NCI-H2029 (cell line): Measurements from ENCODE around the gene KMT2B.
"Not testable (repeated sequence)": the region's sequence is repeated elsewhere in the genome, so short reads cannot be mapped to it uniquely, and the experiment has no call there.

Source experiments
- DNase-seq: peaks from one replicate; lab custom pipeline; 2025; lab: John Stamatoyannopoulos, UW

Gene KMT2B

DNA sequence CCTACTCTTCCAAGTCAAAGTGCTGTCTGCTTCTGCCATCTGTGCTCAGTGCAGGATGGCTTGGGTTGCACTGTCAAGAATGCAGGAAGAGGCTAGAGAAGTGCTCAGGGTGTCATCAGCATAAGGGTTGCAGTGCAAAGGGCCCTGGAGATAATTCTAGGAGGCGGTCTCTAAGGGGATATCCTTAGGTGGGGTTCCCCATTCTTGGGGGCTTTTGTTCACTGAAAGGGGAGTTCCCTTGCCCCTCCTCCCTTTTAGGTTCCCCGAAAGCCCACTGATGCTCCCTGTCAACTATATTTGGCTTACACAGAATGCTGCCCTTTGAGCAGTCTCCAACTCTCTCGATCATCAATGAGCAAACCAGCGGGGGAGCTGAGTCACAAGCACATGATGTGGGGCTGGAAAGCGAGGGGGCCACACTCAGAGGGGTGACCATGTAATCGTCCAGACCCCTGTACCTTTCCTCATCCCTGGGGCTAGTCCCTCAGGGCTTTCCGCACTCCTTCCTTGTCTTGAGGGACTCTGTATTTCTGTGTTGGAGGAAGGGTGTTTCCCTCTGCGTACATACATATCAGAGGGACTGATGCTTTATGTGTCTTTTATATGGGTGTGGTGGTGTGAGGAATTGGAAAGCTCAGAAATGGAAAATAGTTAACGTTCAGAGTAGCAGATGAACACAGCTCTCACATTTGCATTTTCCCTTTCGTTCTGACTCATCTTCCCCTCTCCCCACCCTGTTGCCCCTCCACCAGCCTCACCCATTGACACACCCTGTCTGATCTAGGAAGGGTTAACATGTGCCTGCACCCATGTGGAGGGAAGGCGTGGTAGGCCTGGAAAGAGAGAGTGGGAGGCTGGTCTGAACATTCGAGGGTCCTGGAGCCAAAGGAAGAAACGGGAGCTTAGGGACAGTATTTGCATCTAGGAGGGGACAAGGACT is 6.7 kb upstream of the KMT2B start:
- no peak for DNase-seq

DNA sequence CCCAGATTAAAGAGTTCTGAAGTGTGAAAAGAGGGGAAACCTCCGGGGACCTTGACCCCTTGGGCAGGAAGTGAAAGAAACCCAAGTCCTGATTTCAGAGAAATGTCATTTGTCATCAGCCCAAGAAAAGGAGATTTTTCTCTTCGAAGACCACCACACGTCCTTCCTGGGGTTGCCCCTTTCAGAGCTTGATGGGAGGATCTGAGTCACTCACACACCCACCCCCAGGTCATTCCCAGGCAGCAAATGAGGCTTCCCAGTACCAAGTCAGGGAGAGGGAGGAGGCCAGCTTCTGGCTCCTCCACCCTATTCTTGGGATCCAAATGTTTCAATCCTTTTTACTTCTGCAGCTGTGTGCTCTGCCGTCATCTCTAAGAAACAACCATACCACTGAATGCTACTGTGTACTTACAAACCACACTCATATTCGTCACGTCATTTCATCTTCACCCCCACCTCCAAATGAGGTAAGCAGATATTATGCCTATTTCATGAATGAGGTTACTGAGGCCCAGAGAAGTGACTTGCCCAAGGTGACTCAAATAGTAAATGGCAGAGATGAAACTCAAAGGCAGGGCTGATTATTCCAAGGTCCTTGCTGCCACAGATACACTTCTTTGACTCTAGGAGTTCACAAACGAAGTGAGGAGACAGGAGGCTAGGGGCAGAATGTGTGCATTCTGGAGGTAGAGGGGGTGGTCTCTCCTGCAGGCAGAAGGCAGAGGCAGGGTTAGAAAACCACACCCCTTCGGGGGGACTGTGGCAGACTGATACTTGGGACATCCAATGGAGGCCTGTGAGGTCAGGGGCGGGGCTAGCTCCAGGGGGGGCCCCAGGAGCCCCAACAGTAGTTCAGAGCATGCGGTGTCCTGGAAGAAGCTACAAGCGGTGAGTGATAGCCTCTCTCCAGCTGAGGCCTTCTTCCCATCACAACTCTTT is 5.0 kb upstream of the KMT2B start:
- no peak for DNase-seq

DNA sequence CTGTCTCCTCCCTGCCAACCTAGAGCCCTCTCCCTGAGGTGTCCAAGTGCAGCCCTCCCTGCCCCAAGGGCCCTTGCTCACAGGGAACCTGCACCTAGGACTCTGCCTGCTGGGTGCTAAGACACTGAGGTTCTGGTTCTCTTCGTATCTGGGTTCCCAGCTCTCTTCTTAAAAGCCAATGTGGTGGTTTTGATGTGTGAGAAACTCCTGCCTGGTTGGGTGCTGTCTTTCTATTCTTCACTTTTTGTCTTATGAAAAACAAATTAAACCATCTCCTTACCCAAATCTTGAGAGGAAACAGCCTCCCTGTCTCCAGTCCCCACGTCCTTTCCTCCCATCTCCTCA is 4.3 kb upstream of the KMT2B start:
- no peak for DNase-seq

DNA sequence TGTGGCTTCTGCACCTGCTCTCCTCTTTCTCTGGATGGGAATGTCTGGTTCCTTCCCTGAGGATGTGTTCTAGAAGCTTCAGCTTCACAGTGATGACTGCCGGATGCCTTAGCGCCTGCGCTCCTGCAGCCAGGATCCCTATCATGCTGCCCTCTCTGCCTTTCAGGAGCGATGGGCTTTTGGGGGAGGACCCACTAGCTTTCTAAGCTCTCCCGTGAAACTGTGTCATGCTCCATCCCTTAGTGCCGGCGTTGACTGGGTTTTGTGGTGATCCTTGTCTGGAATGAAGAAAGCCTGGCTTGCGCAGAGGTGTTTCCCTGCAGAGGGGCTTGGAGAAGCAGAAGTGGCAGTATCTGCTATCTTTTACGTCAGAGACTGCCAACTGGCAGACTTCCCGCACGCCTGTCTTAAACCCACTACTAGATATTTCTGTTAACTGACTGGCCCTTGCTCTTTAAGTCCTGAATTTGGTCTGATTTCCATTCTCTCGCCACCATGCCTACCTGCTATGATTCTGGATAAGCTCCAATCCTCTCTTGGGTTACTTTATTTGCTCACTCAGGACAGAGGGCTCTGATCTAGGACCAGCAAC is 3.8 kb upstream of the KMT2B start:
- no peak for DNase-seq

DNA sequence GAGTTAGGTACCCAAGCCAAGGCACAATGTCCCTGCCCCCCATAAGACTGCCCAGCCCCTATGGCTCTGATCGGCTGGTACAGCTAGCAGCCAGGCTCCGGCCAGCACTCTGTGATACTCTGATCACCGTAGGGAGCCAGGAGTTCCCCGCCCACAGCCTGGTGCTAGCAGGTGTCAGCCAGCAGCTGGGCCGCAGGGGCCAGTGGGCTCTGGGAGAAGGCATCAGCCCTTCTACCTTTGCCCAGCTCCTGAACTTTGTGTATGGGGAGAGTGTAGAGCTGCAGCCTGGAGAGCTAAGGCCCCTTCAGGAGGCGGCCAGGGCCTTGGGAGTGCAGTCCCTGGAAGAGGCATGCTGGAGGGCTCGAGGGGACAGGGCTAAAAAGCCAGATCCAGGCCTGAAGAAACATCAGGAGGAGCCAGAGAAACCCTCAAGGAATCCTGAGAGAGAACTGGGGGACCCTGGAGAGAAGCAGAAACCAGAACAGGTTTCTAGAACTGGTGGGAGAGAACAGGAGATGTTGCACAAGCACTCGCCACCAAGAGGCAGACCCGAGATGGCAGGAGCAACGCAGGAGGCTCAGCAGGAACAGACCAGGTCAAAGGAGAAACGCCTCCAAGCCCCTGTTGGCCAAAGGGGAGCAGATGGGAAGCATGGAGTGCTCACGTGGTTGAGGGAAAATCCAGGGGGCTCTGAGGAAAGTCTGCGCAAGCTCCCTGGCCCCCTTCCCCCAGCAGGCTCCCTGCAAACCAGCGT is 3.0 kb upstream of the KMT2B start:
- DNase-seq = no peak

DNA sequence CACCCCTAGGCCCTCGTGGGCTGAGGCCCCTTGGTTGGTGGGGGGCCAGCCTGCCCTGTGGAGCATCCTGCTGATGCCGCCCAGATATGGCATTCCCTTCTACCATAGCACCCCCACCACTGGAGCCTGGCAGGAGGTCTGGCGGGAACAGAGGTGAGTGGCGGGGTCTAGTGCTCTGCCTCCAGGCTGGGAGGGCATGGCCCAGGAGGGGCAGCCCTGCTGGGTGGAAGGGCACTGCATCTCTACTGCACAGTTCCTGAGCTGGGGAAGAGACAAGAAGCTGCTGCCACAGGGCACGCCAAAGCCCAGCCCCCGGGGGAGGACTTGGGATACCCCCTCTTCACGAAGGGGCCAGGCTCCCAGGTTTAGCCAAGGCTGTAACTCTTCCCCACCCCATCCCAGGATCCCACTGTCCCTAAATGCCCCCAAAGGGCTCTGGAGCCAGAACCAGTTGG is 2.4 kb upstream of the KMT2B start:
- DNase-seq = no peak

DNA sequence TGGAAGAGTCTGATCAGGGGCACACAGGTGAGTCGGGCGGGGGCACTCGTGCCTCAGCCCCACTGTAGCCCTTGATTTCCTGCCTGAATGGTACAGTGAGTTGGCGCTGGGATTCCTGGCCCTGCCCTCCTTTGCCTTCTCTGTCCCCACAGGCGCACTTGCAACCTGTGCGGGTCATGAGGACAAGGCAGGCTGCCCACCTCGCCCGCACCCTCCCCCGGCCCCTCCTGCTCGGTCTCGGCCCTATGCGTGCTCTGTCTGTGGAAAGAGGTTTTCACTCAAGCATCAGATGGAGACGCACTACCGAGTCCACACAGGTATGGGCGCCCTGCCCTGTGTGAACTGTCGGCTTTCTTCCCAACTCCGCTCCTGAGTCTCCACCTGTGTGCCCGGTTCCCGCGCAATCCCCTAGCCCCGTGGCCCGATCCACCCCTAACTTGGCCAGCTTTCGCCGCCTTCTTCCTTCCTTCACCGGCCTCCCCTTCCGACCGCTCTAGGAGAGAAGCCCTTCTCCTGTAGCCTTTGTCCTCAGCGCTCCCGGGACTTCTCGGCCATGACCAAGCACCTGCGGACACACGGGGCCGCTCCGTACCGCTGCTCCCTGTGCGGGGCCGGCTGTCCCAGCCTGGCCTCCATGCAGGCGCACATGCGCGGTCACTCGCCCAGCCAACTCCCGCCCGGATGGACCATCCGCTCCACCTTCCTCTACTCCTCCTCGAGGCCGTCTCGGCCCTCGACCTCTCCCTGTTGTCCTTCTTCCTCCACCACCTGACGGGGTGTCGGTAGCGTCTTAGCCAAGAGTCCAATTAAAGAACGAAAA is 1.6 kb upstream of the KMT2B start:
- DNase-seq = no peak

DNA sequence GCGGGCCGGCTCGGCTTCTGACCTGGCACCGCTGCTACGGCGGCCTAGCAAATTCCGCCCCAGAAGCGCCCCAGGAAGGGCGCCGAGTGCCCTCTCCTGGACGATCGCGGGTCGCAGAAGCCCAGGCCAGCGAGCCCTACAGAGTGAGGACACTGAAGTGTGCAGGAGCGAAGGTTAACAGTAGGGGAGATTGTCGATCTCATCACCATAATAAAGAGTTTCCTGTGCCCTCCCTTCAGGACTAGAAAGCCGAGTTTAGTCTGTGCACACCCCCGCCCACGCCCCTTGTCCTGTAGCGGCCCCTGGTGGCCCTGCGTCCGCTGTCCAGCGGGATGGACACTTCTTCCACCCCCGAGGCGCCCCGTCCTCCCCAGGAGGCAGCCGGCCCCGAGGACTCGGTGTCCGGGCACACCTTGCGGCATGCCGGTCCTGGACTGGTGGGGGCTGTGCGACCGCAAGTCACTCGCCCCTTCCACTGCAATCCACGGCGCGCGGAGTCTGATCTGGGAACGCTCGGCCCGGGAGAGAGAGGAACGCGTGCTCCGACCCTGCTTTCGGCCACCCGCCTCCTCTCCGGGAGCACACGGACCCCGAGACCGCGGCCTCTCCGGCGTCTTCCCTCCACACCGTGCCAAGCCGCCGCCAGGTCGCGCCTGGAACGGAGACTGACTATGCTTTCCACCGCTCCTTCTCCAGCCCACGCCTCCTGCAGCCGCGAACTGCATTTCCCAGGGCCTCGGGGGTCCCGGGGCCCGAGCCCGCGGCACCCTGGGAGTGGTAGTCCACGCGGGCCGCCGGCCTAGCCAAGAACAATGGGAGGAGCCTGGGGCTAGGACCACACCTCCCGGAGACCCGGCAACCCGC is 770 bp upstream of the KMT2B start:
- peak; percentile 91 for DNase-seq

DNA sequence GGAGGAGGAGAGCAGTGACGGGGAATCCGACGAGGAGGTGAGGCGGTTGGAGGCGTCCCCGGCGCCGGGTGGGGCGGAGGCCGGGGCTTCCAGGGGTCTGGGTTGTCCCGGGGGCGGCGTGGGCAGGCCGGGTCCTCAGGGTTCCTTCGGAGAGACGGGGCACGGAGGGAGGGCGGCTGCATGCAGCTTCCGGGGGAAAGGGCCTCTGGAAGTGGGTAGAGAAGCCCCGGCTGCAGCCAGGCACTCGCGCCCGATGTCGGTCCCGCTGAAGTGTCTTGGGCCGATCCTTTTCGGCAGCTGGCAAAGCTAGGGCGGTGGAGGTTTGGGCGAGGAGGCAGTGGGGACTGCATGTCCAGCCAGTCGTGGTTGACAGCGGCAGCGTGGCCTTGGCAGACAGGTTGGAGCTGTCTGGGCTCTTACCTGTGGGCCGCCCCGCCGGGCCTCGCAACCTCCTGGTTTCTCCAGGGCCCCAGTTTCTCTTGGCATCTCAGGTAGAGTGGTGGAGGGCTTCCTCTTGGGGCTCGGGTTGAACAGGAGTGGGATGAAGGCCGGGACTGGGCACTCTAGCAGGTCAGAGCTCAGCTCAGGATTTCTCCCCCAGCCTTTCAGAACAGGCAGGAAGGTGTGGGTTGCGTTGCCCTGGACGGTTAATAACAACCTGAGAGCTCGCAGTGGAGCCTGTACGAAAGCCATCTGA is 690 bp downstream of the KMT2B start:
- DNase-seq = no peak

DNA sequence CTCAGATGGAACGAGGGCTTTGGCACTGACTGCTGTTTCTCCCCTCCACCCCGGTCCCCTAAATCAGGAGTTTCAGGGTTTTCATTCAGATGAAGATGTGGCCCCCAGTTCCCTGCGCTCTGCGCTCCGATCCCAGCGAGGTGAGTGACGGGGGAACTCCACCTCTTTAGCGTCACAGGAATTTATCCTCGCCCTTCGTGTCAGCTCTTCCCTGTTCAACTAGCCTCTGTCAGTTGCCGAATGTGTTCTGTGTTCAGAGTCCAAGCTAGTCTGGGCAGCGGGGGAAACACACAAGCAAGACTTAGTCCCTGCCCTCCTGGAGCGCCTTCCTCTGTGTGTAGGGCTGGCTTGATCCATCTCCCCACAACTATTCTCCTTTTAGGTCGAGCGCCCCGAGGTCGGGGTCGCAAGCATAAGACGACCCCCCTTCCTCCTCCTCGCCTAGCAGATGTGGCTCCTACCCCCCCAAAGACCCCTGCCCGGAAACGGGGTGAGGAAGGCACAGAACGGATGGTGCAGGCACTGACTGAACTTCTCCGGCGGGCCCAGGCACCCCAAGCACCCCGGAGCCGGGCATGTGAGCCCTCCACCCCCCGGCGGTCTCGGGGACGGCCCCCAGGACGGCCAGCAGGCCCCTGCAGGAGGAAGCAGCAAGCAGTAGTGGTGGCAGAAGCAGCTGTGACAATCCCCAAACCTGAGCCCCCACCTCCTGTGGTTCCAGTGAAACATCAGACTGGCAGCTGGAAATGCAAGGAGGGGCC is 1.8 kb downstream of the KMT2B start:
- no peak for DNase-seq

DNA sequence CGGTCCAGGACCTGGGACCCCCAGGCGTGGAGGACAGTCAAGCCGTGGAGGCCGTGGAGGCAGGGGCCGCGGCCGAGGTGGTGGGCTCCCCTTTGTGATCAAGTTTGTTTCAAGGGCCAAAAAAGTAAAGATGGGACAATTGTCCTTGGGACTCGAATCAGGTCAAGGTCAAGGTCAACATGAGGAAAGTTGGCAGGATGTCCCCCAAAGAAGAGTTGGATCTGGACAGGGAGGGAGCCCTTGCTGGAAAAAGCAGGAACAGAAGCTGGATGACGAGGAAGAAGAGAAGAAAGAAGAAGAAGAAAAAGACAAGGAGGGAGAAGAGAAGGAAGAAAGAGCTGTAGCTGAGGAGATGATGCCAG is 2.3 kb downstream of the KMT2B start:
- no peak for DNase-seq

DNA sequence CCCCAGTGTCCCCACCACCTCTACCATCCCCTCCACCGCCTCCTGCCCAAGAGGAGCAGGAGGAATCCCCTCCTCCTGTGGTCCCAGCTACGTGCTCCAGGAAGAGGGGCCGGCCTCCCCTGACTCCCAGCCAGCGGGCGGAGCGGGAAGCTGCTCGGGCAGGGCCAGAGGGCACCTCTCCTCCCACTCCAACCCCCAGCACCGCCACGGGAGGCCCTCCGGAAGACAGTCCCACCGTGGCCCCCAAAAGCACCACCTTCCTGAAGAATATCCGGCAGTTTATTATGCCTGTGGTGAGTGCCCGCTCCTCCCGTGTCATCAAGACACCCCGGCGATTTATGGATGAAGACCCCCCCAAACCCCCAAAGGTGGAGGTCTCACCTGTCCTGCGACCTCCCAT is 2.8 kb downstream of the KMT2B start:
- DNase-seq = no peak

DNA sequence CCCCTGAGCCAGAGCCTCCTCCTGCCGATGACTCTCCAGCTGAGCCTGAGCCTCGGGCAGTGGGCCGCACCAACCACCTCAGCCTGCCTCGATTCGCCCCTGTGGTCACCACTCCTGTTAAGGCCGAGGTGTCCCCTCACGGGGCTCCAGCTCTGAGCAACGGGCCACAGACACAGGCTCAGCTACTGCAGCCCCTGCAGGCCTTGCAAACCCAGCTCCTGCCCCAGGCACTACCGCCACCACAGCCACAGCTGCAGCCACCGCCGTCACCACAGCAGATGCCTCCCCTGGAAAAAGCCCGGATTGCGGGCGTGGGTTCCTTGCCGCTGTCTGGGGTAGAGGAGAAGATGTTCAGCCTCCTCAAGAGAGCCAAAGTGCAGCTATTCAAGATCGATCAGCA is 3.6 kb downstream of the KMT2B start:
- no peak for DNase-seq

DNA sequence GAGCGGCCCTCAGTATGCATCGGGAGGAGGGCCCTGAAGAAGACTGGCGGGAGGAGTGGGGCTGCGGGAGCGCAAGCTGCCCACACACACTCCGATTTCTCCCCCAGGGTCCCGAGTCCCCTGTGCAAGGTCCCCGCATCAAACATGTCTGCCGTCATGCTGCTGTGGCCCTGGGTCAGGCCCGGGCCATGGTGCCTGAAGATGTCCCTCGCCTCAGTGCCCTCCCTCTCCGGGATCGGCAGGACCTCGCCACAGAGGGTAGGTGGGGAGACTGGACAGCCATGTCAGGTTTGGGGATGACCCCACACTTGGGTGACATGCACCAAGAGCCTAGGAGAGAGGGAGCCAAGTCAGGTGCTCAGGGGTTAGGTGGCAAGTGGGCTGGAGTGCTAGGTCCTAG is 4.7 kb downstream of the KMT2B start:
- no peak for DNase-seq

DNA sequence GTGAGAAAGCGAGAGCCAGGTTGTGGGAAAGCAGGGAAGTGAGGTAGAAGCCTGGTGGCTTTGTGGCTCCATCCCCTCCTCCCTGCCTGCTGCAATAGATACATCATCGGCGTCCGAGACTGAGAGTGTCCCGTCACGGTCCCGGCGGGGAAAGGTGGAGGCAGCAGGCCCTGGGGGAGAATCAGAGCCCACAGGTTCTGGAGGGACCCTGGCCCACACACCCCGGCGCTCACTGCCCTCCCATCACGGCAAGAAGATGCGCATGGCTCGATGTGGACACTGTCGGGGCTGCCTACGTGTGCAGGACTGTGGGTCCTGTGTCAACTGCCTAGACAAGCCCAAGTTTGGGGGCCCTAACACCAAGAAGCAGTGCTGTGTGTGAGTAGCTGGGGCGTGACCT is 5.1 kb downstream of the KMT2B start:
- no peak for DNase-seq

DNA sequence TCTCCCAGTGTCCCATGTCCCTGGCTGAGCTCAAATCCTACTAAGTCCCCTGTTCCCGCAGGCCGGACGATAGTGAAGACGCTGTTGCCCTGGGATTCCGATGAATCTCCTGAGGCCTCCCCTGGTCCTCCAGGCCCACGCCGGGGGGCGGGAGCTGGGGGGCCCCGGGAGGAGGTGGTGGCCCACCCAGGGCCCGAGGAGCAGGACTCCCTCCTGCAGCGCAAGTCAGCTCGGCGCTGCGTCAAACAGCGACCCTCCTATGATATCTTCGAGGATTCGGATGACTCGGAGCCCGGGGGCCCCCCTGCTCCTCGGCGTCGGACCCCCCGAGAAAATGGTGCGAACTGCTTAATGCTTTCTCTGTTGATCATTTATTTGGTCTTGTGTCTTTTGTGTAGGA is 5.9 kb downstream of the KMT2B start:
- DNase-seq = no peak

DNA sequence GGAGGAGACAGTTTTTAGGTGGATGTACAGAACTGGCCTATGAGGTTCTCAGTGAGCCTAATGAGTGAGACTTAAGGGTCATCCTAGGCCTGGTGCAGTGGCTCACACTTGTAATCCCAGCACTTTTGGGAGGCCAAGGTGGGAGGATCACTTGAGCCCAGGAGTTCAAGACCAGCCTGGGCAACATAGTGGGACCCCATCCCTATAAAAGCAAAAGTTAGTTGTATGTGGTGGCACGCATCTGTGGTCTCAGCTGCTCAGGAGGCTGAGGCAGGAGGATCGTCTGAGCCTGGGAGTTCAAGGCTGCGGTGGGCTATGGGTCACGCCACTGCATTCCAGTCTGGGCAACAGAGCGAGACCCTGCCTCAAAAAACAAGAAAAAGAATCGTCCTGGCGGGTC is 6.3 kb downstream of the KMT2B start:
- not testable (repeated sequence) for DNase-seq

DNA sequence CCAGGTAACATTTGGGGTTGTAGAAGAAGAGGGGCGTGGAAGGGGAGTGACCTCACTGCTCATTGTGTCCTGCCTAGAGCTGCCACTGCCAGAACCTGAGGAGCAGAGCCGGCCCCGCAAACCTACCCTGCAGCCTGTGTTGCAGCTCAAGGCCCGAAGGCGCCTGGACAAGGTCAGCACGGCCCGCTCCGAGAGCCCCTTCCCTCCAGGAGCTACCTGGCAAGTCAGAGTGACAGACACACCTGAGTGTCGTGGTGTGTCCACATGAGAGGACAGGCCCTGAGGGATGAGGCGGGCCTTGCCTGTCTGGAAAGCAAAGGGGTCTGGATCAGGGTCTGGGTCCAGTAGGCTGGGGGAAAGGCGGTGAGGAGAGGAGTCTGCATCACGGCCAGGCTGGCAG is 6.8 kb downstream of the KMT2B start:
- DNase-seq = no peak
